ENCODE measurements around the gene SLC12A5. TPM values are rescaled to one million over a fixed set of nuclear protein-coding genes. Genes with fewer than 3 reads are reported as not detected.

The SLC12A5 gene
- total and polyA plus RNA-seq, 3 donors from 2014 or later: 5.5 to 15.5 (median 9.2) TPM

- Histone ChIP-seq H3K4me1 (no peaks in the 10 kb centered on the region), H3K36me3 (ENCODE audit: low read depth, missing control alignments) (no peaks in the 10 kb centered on the region), H3K27ac (no peak overlapping the region), H3K27me3 (no peaks in the 10 kb centered on the region), H3K9me3 (no peaks in the 10 kb centered on the region), H3K4me3 (no peak overlapping the region)
- 94 to 95% methylated on average over 3 of the region's 3 CpGs for WGBS, 2 donors
- TF ChIP-seq POLR2A (IDR thresholded peaks at IDR 0.05): no peak
- TF ChIP-seq, protein P1, sequence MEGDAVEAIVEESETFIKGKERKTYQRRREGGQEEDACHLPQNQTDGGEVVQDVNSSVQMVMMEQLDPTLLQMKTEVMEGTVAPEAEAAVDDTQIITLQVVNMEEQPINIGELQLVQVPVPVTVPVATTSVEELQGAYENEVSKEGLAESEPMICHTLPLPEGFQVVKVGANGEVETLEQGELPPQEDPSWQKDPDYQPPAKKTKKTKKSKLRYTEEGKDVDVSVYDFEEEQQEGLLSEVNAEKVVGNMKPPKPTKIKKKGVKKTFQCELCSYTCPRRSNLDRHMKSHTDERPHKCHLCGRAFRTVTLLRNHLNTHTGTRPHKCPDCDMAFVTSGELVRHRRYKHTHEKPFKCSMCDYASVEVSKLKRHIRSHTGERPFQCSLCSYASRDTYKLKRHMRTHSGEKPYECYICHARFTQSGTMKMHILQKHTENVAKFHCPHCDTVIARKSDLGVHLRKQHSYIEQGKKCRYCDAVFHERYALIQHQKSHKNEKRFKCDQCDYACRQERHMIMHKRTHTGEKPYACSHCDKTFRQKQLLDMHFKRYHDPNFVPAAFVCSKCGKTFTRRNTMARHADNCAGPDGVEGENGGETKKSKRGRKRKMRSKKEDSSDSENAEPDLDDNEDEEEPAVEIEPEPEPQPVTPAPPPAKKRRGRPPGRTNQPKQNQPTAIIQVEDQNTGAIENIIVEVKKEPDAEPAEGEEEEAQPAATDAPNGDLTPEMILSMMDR (IDR thresholded peaks at IDR 0.05): no peak
- DNase-seq: no peak
- intact Hi-C loops (cut with DNase I; ENCODE audit: low total_unique reads): no loop called here
These were observed 73.9 kb downstream of the SLC12A5 start for GRCh38 chr20:46102940-46103339.

- no peak overlapping the region for H3K27ac ChIP-seq
- intact Hi-C loops (cut with DNase I; ENCODE audit: low total_unique reads): no loop called here
- 83 to 86% methylated on average over 3 of the region's 3 CpGs for WGBS, 2 donors
- no peak for DNase-seq
- no peaks in the 10 kb centered on the region for H3K27me3 ChIP-seq
- H3K36me3 ChIP-seq (ENCODE audit: low read depth, missing control alignments): no peaks in the 10 kb centered on the region
- TF ChIP-seq, protein P1 (IDR thresholded peaks at IDR 0.05): no peak
- TF ChIP-seq POLR2A (IDR thresholded peaks at IDR 0.05): no peak
- no peaks in the 10 kb centered on the region for H3K4me1 ChIP-seq
- H3K9me3 ChIP-seq: no peaks in the 10 kb centered on the region
- no peak overlapping the region for H3K4me3 ChIP-seq
These were observed 75.2 kb downstream of the SLC12A5 start for GRCh38 chr20:46104262-46104661.

DNA sequence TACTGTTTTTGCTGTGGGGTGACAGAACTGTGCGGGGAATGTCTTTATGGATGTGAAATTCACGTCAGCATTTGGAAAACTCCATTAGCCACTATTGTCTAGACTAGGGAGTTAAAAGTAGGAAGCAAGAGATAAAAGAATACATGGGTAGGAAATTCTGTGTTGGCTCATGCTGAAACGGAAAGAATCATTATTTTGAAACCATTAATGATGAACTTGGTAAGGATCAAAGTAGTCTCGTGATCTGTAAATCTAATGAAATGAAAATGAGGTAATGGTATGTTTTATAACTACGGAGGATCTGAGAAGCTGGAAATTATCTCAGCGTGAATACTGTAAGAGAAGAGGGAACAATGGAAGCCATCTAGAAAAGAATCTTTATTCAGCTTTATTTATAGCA, 78.0 kb downstream of the SLC12A5 start:
- Histone ChIP-seq H3K36me3 (ENCODE audit: low read depth, missing control alignments) (no peaks in the 10 kb centered on the region), H3K27ac (no peak overlapping the region), H3K9me3 (no peaks in the 10 kb centered on the region), H3K27me3 (no peaks in the 10 kb centered on the region), H3K4me3 (no peak overlapping the region), H3K4me1 (no peaks in the 10 kb centered on the region)
- intact Hi-C loops (cut with DNase I; ENCODE audit: low total_unique reads): no loop called here
- no peak for TF ChIP-seq POLR2A (IDR thresholded peaks at IDR 0.05)
- TF ChIP-seq, protein P1 (IDR thresholded peaks at IDR 0.05): no peak
- 72 to 87% methylated on average over 6 of the region's 6 CpGs for WGBS, 2 donors
- DNase-seq: no peak

- no peaks in the 10 kb centered on the region for H3K9me3 ChIP-seq
- TF ChIP-seq, protein P1 (IDR thresholded peaks at IDR 0.05): no peak
- no peak for TF ChIP-seq POLR2A (IDR thresholded peaks at IDR 0.05)
- no peaks in the 10 kb centered on the region for H3K4me1 ChIP-seq
- DNase-seq: no peak
- intact Hi-C loops (cut with DNase I; ENCODE audit: low total_unique reads): no loop called here
- WGBS, 2 donors: 88 to 89% methylated on average over 5 of the region's 5 CpGs
- H3K36me3 ChIP-seq (ENCODE audit: low read depth, missing control alignments): no peaks in the 10 kb centered on the region
- H3K27ac ChIP-seq: no peak overlapping the region
- H3K4me3 ChIP-seq: no peak overlapping the region
- no peaks in the 10 kb centered on the region for H3K27me3 ChIP-seq
These were observed 79.4 kb downstream of the SLC12A5 start for GRCh38 chr20:46108435-46108841.

DNA sequence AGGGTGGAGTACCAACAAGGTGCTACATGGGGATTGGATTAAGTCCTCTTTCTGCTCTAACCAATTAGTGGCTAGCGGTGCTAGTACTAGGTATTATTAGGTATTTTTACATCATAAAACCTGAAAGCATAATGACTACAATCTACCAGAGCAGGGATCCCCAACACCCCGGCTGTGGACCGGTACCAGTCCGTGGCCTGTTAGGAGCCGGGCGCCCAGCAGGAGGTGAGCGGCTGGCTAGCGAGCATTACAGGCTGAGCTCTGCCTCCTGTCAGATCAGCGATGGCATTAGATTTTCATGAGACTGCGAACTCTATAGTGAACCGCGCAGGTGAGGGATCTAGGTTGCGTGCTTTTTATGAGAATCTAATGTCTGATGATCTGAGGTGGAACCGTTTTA, 80.0 kb downstream of the SLC12A5 start:
- TF ChIP-seq POLR2A (IDR thresholded peaks at IDR 0.05): no peak
- TF ChIP-seq, protein P1 (IDR thresholded peaks at IDR 0.05): no peak
- no peaks in the 10 kb centered on the region for H3K27me3 ChIP-seq
- no peaks in the 10 kb centered on the region for H3K36me3 ChIP-seq (ENCODE audit: low read depth, missing control alignments)
- no peak overlapping the region for H3K4me3 ChIP-seq
- no peak overlapping the region for H3K27ac ChIP-seq
- DNase-seq: no peak
- intact Hi-C loops (cut with DNase I; ENCODE audit: low total_unique reads): no loop called here
- WGBS, 2 donors: 93 to 94% methylated on average over 7 to 14 of the region's 14 CpGs
- no peaks in the 10 kb centered on the region for H3K4me1 ChIP-seq
- no peaks in the 10 kb centered on the region for H3K9me3 ChIP-seq
